Activated CD4-positive, alpha-beta T cell treated with anti-CD3 and anti-CD28 coated beads, Interleukin-2, amount 50 U/mL, for 4 hours (primary cell): Measurements from ENCODE around the gene AK9.
A peak's percentile ranks its signal among the peaks of the same experiment; 100 is the strongest.
"Not testable (repeated sequence)": the region's sequence is repeated elsewhere in the genome, so short reads cannot be mapped to it uniquely, and the experiment has no call there.

ENCODE experiments used
- DNase-seq, 2 experiments: peaks; one replicate each; pipeline ENCODE4 v3.0.0-alpha.2; 2020

AK9 gene

DNA sequence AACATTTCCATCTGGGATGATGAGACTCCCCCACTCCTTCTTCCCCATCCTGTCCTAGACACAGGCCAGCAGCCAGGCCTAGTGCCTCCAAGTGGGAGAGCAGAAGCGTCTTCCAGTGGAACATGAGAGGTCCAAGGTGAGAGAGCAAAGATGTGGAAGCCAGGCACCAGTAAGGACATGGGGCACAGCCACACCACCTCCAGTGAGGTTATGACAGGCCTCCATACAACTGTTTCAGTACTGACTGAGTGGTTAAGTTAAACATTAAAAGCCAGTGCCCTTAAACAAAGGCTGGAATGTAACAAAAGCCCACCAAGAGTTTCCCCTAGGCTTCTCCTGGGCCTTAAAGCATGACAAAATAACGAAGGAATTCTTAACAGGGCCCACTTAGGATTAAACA, 213.3 kb downstream of the AK9 start:
- DNase-seq = no peak

DNA sequence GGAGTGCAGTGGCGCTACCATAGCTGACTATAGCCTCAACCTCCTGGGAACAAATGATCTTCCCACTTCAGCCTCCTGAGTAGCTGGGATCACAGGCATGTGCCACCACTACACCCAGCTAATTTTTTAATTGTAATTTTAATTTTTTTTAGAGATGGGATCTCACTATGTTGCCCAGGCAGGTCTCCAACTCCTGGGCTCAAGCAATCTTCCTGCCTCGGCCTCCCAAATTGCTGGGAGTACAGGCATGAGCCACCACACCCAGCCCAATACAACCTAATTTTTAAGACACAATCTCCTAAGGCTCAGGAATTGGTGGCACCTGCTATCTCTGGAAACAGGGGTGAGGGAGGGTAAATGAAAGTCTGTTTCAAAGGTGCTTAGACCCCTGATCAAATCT, 213.8 kb downstream of the AK9 start:
- no peak for DNase-seq

DNA sequence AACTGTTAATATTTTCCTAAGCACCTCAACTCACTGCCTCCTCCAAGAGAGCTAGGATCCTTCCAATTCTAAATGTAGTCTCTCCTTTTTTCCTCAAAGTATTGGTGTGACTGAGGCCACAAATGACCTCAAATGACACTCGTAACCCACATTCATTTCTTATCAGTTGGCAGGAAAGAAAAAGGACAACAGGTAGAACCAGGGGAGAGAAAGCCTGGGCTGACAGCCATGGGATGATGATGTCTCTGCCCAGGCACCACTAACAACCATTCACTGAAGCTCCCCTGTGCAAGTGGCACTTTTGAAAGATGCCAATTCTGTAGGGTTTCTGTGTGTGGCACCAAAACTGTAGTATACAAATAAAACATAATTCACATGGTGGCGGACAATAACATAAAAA, 215.4 kb downstream of the AK9 start:
- no peak for DNase-seq

DNA sequence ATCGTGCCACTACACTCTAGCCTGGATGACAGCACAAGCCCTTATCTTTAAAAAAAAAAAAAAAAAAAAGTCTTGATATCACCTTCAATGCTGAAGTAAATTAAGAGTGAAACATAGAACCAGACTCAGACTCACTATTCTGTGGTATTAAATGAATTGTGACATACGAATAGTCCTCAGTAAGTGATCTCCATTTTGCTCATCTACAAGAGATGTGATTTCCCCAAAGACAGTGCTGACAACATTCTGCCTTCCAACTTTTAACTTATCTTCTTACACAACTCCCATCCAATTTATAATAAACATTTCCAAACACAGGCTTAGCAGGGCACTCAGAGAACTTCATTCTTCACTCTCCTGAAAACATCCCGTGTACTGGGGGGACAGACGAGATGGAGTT, 216.0 kb downstream of the AK9 start:
- DNase-seq = no peak

DNA sequence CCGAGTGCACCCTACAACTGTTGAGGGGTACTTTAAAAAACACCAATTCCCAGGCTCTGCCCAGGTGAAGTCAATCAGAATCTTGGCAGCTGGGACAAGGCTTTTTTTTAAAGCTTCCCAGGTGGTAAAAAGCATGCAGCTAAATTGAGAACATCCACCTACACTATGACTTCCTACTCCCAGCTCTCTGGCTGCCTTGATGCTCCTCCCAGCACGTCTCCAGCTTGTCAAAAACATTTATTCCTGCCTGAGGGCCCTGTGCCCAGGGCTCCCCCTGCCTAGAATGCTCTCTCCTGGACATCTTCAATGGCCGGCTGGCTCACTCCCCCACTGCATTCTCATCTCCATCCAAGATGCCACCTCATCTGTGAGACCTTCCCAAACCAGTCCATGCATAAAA, 217.9 kb downstream of the AK9 start:
- no peak for DNase-seq

DNA sequence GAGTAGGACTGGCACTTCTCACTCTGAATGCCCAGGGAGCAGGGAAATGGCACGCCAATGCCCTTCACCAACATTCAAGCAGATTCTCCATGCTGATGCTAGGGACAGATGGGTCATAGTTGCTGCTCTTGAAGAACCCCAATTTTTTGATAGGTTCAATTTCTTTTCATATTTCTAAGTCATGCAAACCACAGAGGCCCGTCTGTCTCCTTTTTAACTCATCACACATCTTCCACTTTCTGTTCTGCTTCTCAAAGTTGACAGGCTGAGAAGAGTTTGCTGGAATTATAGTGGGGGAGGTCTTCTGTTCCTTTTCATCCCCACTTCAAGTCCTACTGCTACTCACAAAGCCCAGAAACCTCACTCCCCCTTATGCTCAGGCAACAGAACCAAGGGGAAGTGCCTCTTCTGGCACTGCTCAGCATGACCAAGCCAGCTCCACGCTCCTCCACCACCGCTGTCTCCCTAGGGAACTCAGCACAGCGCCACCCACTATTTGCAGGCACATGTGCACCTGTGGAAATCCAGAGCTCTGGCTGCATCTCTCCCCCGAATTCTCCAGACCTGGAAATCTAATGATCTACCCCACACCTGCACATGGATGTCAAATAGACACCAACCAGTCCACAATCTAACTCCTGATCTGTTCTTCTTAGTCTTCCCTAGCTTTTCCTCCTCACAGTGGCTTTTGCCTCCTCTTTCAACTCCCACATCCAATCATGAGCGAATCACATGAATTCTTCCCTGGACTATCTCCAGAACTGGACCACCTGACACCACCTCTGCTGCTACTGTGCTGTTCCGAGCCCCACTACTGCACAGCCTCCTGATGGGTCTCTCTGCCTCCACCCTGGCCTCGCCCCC, 218.6 kb downstream of the AK9 start:
- DNase-seq = no peak

DNA sequence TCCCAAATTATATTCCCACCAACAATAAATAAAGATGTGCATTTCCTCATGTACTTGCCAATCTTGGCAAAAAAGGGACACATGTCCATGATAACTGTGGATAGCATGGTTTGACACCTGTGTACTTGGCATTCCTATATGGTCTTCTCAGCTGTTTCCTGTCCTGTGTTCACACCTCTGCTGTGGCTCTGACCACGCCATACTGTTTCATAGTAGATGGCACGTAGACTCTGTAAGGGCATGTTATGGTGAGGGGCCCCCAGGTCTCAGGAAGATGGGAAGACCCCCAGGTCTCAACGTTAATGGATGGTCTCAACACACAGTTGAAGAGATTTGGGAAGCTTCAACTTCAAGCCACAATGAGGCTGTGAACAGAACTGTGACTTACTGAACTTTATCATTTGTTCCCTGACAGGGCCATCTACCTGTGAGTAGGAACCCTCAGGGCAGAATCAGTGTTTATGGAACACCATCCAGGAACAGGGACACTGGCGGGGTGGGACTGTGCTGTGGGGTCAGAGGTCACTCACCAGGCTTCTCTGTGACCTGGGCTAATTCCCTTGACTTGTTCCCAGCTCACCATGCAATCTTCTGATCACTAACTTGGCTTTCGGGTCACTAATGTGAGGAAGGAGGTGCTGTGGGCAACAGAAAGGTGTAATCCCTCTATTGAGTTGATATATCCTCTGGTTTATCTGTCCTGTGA, 219.7 kb downstream of the AK9 start:
- no peak for DNase-seq

DNA sequence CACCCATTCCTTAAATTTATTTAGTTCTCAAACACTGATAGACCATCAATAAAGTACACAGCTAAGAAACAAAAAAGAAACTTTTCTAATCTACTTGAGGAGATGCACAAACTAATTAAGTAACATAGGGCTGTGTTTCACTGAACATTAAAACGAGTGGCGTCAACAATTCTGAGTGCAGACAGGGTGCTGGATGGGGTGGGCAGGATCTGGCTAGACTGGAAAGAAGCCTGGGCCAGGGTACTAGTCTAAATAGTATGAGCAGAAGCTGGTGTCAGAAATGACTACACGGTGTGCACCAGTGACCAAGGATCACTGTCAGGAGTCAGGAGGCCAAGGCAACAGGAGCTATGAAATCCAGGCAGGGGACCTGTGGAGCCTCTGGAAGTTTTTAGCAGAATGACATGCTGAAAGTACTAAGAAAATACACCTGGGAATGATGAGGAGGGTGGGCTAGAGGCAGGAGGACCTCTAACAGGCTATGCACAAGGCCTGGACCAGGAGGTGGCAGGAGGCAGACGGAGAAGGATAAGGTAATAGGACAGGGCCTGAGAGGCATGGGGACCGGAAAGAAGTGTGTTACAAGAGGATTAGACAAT, 221.3 kb downstream of the AK9 start:
- DNase-seq = no peak

DNA sequence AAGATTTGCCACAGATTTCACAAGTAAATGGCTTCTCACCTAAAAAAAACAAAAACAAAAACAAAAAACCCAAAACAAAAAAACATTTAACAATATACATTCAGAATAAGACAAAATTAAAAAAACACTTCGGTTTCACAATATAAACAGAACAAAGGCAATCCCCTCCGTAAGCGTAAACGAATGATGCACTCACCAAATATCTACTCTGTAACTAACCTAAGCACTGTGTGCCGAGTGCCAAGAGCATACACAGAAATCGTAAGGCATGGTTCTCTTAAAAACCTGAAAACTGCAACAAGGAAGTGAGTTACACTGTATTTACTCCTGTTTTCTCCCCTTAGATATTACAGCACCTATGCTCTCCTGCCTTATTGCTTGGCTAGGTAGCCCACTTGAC, 223.3 kb downstream of the AK9 start:
- DNase-seq = no peak

DNA sequence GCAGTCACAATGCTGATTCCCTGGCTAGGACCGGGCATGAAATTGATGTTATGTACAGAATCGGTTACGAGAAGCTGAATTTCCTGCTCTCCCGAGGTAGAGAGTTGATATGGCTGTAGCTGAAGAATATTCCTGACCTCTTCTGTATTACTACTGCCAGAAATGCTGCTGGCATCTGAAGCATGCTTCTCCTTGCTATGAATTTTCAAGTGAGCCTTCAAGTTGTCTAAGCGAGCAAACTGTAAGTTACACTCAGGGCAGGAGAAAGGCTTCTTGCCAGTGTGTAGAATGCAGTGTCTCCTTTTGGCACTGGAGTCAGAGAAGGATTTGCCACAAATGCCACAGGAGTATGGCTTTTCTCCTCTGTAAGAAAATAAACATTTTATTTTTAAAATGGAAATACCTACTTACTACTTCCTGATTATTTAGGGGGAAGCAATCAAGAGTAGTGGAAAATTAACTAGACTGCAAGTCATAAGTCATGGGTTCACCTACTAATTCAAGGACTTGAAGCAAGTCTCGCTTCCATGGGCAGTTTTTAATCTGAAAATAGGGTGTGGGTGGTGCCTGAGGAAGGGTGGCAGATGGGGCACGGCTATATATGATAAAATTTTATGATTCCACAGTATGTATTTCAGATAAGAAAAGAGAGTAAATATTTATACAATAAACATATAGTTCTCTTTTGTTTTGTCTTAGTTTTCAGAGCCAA, 224.6 kb downstream of the AK9 start:
- no peak for DNase-seq

DNA sequence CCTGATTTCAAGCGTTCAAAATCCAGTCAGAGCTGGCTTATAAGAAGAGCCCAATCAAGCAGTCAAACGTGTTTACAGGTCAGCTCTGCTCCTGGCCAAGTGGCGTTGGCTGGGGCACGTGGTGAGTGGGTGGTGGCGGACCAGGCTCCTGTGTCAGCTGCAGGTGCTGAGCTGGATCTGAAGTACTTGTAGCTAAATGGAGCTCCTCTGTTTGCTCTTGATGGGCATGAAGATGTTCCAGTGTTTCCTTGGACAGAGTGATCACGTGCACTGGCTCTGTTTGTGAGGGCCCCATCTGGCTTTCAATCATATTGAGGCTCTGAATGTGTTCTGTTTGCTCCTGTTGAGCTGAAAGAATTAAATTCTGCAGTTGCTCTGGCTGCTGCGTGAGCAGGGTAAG, 225.2 kb downstream of the AK9 start:
- no peak for DNase-seq

DNA sequence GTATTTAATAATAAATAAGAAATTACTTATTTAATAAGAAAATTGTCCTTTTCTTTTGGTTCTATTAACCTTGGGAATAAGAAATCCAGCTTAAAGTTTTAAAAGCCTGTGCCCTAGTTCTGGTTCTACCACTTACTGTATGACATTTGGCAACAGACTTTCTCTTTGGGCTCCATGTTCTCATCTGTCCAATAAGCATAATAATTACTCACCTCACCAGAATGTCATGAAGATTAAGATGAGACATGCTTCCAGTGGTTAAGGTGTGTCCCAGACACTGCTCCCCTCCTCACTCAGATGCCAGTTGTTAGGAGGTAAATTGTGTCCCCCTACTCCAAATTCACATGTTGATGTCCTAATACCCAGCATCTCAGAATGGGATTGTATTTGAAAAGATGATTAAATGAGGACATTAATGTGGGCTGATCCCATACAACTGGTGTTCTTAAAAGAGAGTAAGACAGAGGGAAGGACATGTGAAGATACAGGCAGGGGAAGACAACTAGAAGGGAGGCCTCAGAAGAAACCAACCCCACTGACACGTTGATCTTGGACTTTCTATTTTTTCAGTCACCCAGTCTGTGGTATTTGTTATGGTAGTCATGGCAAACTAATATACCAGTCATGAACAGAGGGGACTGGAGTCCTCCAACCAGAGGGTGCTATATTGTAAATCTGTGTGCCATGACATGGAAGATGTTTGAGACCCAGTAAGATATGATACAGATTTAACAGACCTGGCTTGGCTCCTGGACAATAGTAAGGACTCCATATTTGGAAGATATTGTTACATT, 229.1 kb downstream of the AK9 start:
- DNase-seq = no peak

DNA sequence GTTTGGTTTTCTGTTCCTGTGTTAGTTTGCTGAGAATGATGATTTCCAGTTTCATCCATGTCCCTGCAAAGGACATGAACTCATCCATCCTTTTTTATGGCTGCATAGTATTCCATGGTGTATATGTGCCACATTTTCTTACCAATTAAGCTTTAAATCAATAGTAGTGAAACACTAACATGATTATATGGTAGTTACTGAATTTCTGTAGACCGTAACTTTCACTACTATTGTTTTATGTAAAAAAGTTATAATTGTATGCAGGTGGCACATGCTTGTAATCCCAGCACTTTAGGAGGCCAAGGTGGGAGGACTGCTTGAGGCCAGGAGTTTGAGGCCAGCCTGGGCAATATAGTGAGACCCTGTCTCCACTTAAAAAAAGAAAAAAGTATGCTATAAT, 229.8 kb downstream of the AK9 start:
- DNase-seq = not testable (repeated sequence)

DNA sequence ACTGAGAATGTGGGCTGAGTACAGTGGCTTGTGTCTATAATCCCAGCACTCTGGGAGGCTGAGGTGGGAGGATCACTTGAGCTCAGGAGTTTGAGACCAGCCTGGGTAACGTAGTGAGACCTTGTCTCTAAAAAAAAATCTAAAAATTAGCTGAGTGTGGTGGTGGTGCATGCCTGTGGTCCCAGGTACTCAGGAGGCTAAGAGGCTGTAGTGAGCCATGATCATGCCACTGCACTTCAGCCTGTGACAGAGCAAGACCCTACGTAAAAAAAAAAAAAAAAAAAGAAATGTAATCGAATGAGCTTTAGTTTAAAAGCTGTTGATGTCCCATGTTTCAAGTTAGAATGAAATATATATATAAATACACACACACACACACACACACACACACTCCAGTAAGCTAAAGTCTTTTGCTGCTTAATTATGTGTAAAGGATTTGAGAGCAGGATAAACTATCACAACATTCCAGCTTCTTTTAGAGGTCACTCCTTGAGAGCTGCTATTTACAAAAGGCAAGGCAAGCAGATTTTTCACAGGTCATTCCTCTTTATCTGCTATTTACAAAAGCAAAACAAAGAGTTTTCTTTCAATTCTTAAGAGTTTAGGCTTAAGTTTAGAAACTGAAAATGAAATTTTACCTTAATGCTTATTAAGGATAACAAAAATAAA, 230.7 kb downstream of the AK9 start:
- no peak for DNase-seq

DNA sequence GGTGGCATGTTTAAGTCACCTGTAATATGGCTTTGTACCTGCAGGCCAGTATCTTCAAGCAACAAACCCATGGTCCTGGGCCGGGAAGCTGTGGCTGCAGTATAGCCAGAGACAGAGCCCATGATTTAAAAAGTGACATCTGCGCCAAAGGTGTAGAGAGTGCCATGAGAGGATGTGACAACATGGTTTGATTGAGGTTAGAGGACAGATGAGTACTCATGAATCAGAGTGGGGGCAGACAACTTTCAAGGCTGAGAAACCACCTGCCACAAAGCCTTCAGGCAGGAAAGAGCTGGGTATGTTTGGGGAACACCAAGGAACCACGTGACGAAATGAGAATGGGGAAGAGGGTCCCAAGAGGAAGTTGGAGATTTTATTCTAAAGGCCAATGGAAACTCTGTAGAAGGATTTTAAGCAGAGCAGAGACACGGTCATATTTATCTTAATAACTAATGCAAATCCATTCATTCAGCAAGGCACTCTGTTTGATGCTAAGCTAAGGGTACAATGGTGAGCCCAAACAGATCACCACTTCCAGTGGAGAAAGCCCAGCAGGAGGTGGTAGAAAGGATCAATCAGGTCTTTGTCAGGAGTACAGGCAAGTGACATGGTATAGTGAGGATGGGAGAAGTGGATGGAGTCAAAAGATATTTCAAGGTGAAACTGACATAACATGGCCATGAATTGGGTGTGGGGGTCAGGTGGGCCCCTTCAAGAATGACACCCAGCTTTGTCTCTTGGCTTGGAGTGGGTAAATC, 232.0 kb downstream of the AK9 start:
- peak in 1 of 2 experiments; percentile 21 for DNase-seq

DNA sequence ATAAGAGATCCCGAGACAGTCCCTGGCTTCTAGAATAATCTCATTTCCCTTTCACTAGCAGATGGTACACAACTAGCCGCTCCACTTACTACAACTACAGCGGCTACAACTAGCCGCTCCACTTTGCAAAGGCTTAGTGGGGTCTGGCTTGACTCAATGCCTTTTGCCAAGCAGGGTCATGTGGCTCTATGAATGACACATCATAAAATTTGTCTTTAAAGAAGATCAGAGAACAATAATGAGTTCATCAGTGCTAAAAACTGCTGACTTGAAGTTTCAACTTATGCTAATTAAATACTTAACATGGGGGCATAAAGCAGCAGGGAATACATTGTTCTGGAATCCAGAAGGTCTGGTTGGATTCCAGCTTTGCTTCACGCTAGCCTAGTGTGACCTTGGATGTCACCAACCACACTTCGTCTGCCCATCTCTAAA, 233.4 kb downstream of the AK9 start:
- DNase-seq = no peak

DNA sequence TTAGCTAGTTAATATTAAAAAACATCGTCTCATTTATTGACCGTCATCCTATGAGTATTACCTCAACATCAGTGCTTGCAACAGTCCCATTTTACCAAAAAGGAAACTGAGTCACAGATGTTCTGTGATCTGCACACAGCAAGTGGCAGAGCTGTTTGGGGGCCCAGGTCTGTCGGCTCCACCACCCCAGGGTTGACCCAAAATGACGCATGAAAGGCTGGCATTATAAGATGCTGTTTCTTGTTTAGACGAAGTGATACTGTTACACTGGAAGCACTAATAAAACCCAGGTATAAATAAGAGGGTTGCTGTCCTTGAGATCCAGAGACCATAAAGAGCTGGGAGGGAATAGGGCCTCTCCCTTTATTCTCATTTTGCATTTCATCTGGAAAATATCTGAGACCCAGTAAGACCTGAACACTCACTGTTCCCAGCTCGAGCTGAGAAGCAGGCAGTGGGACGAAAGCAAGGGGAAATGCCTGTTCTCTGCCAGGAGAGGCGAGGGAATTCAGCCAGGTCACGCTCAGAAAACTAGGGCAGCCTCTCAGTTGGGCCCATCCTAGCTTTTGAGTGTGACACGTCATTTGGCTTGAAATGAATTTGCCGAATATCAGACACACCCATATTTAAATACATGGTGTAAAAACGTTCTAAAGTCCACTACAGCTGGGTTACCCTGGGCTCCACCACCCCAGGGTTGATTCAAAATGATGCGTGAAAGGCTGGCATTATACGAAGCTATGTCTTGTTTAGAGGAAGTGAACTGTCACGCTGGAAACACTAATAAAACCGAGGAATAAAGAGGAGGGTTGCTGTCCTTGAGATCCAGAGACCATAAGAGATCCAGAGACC, 234.1 kb downstream of the AK9 start:
- no peak for DNase-seq

DNA sequence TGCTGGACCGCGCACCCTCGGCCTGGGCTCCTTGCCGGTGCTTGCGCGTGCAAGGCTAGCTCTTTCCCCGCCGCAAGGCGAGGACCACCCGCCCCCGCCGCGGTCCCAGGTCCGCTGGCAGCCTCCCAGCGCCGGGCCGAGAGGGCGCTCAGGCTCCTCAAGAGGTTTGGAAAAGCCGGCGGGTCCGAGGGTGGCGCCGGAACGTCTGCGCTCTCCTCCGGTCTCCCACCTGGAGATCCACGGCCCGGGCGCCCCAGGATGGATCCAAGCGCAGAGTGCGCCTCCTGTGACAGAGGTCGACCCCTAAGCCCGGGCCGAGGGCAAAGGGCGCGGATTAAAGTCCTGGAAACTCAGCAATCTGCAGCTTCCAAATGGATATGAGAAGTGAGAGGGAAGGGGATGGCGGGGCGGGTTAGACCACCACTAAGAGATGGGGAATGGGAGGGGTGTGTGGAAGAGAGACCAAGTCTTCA, 234.9 kb downstream of the AK9 start:
- DNase-seq = no peak

DNA sequence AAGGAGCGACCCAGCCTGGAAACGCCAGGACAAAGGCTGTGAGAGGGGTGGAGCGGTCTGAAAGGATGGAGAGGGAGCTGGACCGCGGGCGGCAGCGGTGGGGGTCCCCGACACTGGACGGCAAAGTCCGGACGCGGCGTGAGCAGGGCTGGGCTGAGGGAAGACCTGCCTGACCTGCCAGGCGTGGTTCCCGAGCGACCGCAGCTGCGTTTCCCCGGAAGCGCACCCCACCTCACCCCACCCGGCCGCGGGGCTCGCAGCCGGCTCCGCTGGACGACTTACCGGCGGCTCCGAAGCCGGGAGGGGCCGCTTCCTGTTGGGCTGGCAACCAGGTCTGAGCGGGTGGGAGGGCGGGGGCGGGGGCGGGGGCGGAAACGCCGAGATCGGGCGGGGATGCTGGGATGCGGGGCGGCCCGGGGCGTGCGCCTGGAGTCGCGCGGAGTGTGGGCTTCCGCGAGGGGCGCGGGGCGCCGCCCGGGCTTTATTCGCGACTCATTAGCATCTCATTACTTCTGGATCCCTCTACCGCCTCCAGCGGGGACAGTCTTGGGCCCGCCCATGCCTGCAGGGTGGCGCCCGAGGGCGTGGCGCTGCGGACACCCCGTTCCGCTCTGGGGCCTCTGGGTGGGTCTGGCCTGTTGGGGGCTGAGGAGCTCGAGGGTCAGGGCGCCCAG, 235.4 kb downstream of the AK9 start, which contains the start of gene MICAL1:
Gene MICAL1 (minus strand): TSS at position 336 of the 674 bp plus-strand sequence. CDS start 1,576 bp downstream, outside the sequence.
- peak; percentile 43 to 49 for DNase-seq
